Stimulated activated CD8-positive, alpha-beta memory T cell treated with anti-CD3 and anti-CD28 coated beads, Interleukin-2, amount 100 ng/mL, for 1 hour (primary cell): ENCODE results near the gene TIAM2.
"Not testable (repeated sequence)": the region's sequence is repeated elsewhere in the genome, so short reads cannot be mapped to it uniquely, and the experiment has no call there.

Source experiments
- DNase-seq, 2 donors: peaks; one replicate each; pipeline ENCODE4 v3.0.0-alpha.2; 2020; ENCODE audit warnings: low read depth in 2 of 2

TIAM2 gene

DNA sequence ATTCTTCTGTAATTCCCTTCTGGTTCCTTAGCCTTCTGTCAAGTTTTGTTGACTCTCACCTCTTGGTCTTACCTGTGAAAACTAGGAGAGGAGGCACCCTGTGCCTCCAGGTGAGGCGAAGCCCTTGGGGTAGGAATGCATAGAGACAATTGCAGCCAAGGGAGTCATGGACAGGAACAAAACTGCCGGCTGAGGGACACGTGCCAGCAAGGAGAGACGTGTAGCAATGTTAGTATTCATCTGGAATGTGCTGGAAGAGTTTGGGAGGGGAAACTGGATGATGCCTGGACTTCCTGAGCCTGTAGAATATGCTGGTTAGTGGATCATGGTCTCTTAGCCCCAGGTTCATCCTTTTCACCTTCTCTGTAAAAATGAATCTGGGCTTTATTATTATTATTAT is 3.9 kb upstream of the TIAM2 start:
- no peak for DNase-seq

- DNase-seq, result no peak
Observed at GRCh38 chr6:154993026-154993425, 2.1 kb upstream of the TIAM2 start.

DNA sequence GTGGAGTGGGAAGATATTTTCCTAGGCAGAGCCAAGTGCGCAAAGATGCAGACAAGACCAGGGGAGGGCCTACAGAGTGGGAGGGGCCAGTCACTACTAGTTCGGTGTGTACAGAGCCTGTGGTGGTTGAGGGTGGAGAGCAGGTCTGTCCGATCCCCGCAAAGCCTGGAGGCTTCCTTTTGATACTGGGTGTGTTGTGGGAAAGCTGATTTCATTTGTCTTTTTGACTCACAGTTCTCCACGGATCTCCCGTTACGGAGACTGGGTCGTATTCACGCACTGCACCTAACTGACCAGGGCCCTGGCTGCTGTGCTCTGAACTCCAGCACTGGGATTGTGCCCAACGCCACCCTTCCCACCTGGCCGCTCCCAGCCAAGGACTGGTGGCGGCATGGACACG is 1.4 kb upstream of the TIAM2 start:
- no peak for DNase-seq

- no peak for DNase-seq
Observed at GRCh38 chr6:154994836-154995253, 270 bp upstream of the TIAM2 start.

GRCh38 chr6:154996016-154996590 is 988 bp downstream of the TIAM2 start:
- no peak for DNase-seq

DNA sequence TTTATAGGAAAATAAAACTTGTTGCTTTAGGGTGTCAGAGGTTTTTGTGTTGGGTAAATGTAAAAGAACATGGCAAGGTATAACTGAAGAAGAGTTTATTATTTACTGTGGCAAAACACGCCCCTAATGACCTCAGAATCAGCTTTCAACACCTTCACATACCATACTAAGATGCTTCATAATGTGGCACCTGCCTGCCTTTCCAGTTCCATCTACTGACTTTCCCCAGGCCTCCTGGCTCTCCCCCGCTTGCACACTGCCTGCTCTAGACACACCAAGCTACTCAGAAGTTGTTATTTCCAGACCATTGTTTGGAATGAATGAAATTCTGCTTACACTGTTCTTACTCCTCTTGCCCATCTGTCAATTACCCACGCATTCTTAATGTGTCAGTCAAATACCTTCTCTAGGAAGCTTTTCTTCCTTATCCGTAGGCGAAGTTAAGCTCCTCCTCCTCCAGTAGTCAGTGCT is 1.8 kb downstream of the TIAM2 start:
- DNase-seq, result no peak

DNA sequence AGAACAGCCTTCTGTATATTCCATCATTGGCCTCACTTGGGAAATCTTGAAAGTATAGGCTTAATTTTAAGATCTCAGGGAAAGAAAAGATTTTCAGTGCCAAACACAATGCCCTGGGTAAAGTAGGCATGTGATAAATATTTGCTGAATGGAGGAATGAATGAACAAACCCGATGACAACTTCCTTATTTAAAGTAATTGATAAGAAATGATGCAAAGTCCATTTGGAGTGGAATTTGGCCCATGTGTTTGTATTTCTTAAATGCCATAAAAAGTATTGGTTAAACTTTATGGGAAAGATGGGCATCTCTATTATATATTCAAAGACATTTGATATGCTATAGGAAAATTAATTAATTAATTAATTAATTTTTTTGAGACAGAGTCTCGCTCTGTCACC is 3.7 kb downstream of the TIAM2 start:
- DNase-seq, result no peak

GRCh38 chr6:155001482-155001881 is 6.4 kb downstream of the TIAM2 start:
- no peak for DNase-seq

DNA sequence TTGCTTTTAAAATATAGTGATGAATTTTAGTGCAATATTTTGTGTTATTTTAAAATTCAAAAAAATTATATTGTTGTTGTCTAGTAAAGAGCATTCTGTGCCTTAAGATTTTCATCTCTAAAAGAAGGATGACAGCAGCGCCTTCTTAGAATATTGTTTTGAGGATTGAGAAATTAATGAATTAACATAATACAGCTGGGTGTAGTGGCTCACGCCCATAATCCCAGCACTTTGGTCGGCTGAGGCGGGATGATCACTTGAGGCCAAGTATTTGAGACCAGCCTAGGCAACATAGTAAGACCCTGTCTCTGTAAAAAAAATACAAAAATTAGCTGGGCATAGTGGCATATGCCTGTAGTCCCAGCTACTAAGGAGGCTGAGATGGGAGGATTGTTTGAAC is 6.8 kb downstream of the TIAM2 start:
- no peak for DNase-seq

GRCh38 chr6:155003476-155003875 is 8.4 kb downstream of the TIAM2 start:
- no peak for DNase-seq

DNA sequence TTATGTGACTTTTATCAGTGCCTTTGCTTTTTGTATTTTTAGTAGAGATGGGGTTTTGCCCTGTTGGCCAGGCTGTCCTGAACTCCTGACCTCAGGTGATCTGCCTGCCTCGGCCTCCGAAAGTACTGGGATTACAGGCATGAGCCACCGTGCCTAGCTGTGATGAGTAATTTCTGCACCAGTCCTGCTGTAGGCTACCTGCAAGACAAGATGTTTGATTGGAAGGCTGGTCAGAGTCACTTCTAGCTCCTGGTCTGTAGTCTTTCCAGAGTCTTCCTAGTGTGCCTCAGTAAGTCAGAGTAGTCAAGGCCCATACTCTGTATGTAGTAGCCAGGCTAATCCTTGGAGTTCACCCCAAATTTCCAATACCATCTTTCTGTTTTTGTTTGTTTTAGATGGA is 8.9 kb downstream of the TIAM2 start:
- no peak for DNase-seq

DNA sequence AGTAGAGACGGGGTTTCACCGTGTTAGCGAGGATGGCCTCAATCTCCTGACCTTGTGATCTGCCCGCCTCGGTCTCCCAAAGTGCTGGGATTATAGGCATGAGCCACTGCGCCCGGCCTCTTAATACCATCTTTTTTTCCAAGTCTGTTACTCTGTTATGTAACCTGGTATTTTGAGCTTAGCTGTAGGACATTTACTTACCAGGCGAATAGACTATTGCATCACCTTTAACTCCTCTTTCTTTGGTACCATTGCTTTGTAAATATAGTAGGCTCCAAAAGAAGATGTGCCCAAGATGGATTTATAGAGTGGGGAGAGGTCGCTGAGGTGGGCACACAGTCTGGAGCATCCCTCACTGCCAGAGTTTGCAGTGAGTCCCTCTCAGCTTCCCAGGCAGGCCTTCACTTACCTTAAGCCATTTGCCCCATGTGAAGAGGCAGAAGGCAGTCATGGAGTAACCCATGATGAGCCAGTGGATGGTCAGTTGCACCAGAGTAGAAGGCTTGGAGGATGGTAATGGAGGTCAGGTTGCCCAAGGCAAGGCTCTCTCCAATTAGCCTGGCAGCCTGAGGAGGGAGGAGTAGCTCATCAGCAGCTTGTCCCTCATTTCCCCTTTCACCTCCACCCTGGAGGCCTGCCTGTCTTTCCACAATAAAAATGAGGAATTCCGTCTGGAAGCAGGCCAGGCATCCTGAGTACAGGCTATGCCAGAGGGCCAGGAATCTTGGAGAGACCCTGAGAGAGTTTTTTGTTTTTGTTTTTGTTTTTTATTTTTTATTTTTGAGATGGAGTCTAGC is 9.7 kb downstream of the TIAM2 start:
- DNase-seq, result no peak

GRCh38 chr6:155008625-155009024 is 13.5 kb downstream of the TIAM2 start:
- DNase-seq, result no peak

DNA sequence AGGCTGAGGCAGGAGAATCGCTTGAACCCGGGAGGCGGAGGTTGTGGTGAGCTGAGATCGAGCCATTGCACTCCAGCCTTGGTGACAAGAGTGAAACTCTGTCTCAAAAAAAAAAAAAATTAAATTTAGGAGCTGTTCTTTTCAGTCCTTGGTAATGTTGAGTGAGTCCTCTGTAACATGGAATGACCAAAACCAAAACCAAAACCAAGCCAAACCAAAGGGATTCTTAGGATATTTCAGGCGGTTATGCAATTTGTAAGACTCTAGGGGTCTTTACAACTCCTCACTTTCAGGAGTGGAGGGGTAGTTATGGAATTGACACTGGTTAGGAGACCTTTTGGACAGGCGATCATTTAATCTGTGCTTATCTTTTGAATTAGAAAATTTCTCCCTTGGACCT is 15.8 kb downstream of the TIAM2 start:
- DNase-seq, result no peak

DNA sequence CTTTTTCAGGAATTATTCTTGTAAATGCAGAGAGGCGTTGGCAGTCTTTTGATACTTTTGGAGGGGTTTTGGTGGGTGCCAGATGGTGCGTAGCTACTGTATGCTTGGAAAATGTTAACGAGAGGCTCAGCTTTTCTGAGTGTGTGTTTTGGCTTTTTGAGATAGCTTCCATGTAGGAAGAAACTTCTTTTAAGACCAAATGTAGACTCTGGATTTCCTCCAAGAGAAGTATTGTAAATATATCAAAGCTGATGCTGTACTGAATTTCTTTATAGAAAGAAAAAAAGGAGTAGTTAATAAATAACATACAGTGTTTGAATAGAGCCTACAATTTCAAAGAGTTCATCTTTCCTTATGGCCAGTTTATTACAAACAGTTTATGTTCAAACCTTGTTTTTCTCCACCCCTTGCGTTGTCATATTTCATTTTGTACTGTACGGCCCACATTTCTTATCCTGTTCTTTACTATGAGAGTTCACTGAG is 16.7 kb downstream of the TIAM2 start:
- DNase-seq, result no peak

GRCh38 chr6:155013457-155013876 is 18.4 kb downstream of the TIAM2 start:
- no peak for DNase-seq

DNA sequence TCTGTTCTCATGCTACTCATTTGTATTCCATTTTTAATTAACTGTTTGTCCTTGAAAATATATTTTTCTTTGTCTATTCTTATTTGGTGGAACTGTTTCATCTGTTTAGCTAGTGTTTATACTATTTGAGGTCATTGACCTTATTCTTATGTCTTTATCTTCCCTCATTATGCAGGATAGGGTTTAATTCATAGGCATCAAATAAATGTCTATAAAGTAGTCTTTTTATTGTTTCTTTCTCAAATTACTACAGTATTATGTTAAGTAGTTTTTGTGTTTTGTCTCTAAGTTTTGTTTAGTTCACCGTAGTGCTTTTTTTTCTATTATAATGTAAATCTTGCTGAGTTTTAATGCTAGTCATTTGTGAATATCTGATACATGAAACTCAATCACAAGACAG is 19.0 kb downstream of the TIAM2 start:
- no peak for DNase-seq

DNA sequence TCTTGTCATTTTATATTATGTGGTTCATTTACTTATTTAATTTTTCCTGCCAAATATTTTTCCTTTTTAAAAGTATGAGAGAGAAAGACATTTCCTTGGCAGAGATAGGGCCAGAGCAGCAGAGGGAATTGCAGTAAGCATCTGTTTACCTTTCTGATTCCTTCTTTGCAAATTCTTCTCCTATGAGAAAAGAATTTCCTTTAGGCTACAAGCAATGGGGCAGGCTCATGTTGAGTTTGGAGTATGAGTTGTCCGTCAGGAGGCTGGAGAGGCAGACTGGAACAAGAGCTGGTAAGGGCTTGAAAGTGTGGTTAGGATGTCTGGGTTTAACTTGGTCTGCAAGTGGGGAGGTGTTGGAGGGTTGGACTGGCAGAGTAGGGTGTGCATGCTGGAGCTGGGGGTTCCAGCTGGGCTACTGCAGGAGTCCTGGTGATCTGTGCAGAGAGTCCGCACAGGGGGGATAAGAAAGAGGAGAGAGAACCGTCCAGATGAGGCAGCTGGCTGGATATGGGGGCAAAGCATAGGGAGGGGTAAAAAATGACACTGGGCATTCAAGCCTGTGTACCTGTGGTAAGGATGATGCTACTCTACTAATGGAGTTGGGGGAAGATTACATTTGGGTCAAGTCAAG is 19.7 kb downstream of the TIAM2 start:
- DNase-seq, result no peak

- not testable (repeated sequence) for DNase-seq
Observed at GRCh38 chr6:155018415-155018814, 23.3 kb downstream of the TIAM2 start.

- DNase-seq, result no peak
Observed at GRCh38 chr6:155021680-155022079, 26.6 kb downstream of the TIAM2 start.

DNA sequence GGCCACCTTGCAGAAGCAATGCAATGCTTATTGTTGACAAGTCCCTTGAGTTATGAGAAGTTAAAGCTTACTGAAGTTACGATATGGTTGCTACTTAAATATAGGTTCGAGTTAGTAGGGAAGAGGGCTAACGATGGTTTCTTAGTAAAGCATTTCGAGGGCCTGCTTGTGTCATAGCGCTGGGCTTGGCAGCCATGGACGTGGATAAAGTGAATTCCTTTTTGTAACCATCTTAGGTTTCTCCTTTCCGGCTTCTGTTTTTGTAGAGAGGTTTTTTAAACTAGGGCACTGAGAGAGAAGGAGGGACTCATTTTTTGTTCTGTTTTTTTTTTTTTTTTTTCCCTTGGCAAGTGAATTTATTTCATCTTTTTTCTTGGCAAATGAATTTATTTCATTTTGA is 27.6 kb downstream of the TIAM2 start:
- DNase-seq, result no peak

DNA sequence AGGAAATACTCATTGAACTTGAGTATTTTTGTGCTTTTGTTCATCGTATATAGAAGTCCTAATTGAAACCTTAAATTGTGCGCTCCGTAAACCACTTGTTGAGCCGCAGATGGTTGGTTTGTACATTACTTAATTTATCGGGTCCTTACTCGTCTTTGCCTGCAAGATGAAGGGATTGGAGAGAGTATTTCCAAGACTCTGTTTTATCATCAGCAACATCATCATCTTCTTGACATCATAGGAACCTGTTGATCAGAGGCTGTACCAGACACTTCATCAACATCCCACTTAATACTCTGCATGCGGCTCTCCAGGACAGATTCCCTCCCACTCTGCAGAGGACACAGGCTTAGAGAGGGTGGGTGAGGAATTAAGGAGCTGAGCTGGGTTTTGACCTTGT is 28.6 kb downstream of the TIAM2 start:
- DNase-seq, result no peak
